ENCODE results near the gene ALKBH5. TPM values are rescaled to one million over a fixed set of nuclear protein-coding genes. Genes with fewer than 3 reads are reported as not detected.

Gene ALKBH5
- total RNA-seq, 4 donors from 2014 or later = 73.9 to 110 (median 93.6) TPM

- no peaks in the 10 kb centered on the region for H3K4me1 ChIP-seq
- H3K9me3 ChIP-seq = no peaks in the 10 kb centered on the region
- 86 to 87% methylated on average over 15 to 17 of the region's 19 CpGs for WGBS, 2 donors
- no peak overlapping the region for H3K4me3 ChIP-seq
- peaks cover 0 to 100% (median 0%) of the 10 kb centered on the region in 3 donors for H3K36me3 ChIP-seq
- H3K27ac ChIP-seq = no peak overlapping the region
- H3K27me3 ChIP-seq = no peaks in the 10 kb centered on the region
- TF ChIP-seq, protein P1, sequence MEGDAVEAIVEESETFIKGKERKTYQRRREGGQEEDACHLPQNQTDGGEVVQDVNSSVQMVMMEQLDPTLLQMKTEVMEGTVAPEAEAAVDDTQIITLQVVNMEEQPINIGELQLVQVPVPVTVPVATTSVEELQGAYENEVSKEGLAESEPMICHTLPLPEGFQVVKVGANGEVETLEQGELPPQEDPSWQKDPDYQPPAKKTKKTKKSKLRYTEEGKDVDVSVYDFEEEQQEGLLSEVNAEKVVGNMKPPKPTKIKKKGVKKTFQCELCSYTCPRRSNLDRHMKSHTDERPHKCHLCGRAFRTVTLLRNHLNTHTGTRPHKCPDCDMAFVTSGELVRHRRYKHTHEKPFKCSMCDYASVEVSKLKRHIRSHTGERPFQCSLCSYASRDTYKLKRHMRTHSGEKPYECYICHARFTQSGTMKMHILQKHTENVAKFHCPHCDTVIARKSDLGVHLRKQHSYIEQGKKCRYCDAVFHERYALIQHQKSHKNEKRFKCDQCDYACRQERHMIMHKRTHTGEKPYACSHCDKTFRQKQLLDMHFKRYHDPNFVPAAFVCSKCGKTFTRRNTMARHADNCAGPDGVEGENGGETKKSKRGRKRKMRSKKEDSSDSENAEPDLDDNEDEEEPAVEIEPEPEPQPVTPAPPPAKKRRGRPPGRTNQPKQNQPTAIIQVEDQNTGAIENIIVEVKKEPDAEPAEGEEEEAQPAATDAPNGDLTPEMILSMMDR (IDR thresholded peaks at IDR 0.05) = no peak
- no peak for TF ChIP-seq EP300 (IDR thresholded peaks at IDR 0.05)
- no peak for TF ChIP-seq POLR2A (IDR thresholded peaks at IDR 0.05)
- DNase-seq (ENCODE audit: low spot score in 2 of 2) = no peak
These were observed 56.8 kb downstream of the ALKBH5 start for GRCh38 chr17:18240449-18240848.

DNA sequence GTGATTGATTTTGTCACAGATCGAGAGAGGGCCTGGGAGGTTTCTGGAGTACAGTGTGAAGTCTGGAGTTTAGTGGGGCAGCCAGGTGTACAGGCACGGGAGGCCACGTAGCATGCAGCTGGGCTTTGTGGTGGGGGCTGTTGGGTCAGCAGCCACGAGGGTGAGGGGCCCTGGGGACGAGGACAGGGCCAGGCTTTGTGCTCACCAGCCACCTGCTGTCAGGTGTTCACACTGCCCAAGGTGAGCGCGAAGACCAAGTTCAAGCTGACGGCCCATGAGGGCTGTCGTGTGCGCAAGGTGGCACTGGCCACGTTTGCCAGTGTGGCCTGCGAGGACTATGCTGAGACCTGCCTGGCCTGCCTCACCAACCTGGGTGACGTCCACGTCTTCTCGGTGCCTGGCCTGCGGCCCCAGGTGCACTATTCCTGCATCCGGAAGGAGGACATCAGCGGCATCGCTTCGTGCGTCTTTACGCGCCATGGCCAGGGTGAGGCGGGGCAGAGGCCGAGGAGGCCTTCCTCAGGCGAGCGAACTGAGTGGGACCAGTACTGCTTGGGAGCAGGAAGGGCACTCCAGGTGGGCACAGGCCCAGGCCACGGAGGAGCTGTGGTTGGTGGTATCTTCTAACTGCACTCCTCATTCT lies 57.7 kb downstream of the ALKBH5 start:
- Histone ChIP-seq H3K4me1 (no peaks in the 10 kb centered on the region), H3K4me3 (no peak overlapping the region), H3K27ac (no peak overlapping the region), H3K36me3 (peaks cover 0 to 100% (median 7%) of the 10 kb centered on the region in 3 donors), H3K9me3 (no peaks in the 10 kb centered on the region), H3K27me3 (no peaks in the 10 kb centered on the region)
- DNase-seq (ENCODE audit: low spot score in 2 of 2) = no peak
- no peak for TF ChIP-seq POLR2A (IDR thresholded peaks at IDR 0.05)
- TF ChIP-seq, protein P1 (IDR thresholded peaks at IDR 0.05) = no peak
- 80 to 89% methylated on average over 21 to 27 of the region's 28 CpGs for WGBS, 2 donors

DNA sequence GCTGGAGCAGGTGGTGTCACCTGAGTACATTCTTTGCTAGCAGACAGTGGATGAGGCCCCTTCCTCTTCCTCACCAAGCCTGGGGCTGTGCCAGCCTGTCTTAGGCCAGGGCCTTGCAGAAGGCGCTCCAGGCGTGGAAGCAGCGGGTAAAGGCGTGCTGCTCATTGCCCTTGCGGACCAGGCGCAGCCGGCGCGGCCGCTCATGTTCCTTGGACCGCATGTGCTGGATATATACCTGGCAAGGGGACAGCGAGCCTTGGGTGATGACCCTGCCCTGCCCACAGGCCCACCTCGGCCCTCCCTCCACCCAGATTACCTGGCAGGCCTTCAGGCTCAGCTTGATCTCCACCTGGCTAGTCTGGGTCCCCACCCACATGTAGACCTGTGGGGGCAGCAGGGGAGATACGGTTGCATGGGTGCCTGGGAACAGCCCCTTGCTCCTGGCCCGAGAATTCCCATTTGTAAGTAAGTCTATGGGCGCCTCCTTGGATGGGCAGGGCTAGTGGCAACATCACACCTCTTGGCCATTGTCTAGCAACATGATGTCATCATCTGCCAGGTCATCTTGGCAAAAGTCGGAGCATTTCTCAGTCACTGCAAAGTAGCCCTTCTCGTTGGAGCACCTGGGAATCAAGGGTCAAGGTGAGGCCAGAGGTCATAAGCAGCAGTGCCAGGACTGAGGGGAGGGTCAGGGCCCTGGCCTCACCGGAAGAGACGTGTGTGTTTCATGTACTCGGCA lies 61.6 kb downstream of the ALKBH5 start:
- DNase-seq (ENCODE audit: low spot score in 2 of 2) = no peak
- WGBS, 2 donors = 81 to 88% methylated on average over 14 to 15 of the region's 21 CpGs
- Histone ChIP-seq H3K9me3 (no peaks in the 10 kb centered on the region), H3K4me3 (no peak overlapping the region), H3K36me3 (peaks cover 0 to 100% (median 17%) of the 10 kb centered on the region in 3 donors), H3K27me3 (no peaks in the 10 kb centered on the region), H3K27ac (no peak overlapping the region), H3K4me1 (peaks cover 0 to 27% (median 0%) of the 10 kb centered on the region in 4 donors)
- TF ChIP-seq, protein P1 (IDR thresholded peaks at IDR 0.05) = no peak
- TF ChIP-seq EP300 (IDR thresholded peaks at IDR 0.05) (no peak), POLR2A (IDR thresholded peaks at IDR 0.05) (no peak)

- H3K4me1 ChIP-seq = peaks cover 0 to 27% (median 0%) of the 10 kb centered on the region in 4 donors
- TF ChIP-seq EP300 (IDR thresholded peaks at IDR 0.05) (no peak), POLR2A (IDR thresholded peaks at IDR 0.05) (no peak)
- TF ChIP-seq, protein P1 (IDR thresholded peaks at IDR 0.05) = no peak
- 87% methylated on average over 13 to 20 of the region's 24 CpGs for WGBS, 2 donors
- H3K36me3 ChIP-seq = peaks cover 0 to 100% (median 23%) of the 10 kb centered on the region in 3 donors
- H3K27ac ChIP-seq = no peak overlapping the region
- H3K9me3 ChIP-seq = no peaks in the 10 kb centered on the region
- no peak overlapping the region for H3K4me3 ChIP-seq
- no peaks in the 10 kb centered on the region for H3K27me3 ChIP-seq
- DNase-seq (ENCODE audit: low spot score in 2 of 2) = no peak
These were observed 62.6 kb downstream of the ALKBH5 start for GRCh38 chr17:18246109-18246725.

Measured in tibial nerve (tissue), 4 donors.